ENCODE data around the gene GABRG3.
"Not testable (repeated sequence)": the region's sequence is repeated elsewhere in the genome, so short reads cannot be mapped to it uniquely, and the experiment has no call there.

The GABRG3 gene

GRCh38 chr15:26996250-26996649 is 25.3 kb downstream of the GABRG3 start:
- no peak for DNase-seq (ENCODE audit: low read depth in 2 of 2)

- DNase-seq (ENCODE audit: low read depth in 2 of 2), result not testable (repeated sequence)
Measured at GRCh38 chr15:27003003-27003402, 32.0 kb downstream of the GABRG3 start.

GRCh38 chr15:27004226-27004625 is 33.2 kb downstream of the GABRG3 start:
- not testable (repeated sequence) for DNase-seq (ENCODE audit: low read depth in 2 of 2)

GRCh38 chr15:27017168-27017809 is 46.3 kb downstream of the GABRG3 start:
- DNase-seq (ENCODE audit: low read depth in 2 of 2), result peak; percentile 60 to 63

- DNase-seq (ENCODE audit: low read depth in 2 of 2), result no peak
Measured at GRCh38 chr15:27019687-27020086, 48.7 kb downstream of the GABRG3 start.

GRCh38 chr15:27025481-27025966 is 54.5 kb downstream of the GABRG3 start:
- no peak for DNase-seq (ENCODE audit: low read depth in 2 of 2)

- DNase-seq (ENCODE audit: low read depth in 2 of 2), result no peak
Measured at GRCh38 chr15:27027229-27027628, 56.2 kb downstream of the GABRG3 start.

GRCh38 chr15:27028858-27029477 is 58.0 kb downstream of the GABRG3 start:
- DNase-seq (ENCODE audit: low read depth in 2 of 2), result peak; percentile 8

GRCh38 chr15:27036210-27036609 is 65.2 kb downstream of the GABRG3 start:
- DNase-seq (ENCODE audit: low read depth in 2 of 2), result no peak

- no peak for DNase-seq (ENCODE audit: low read depth in 2 of 2)
Measured at GRCh38 chr15:27037501-27037900, 66.5 kb downstream of the GABRG3 start.

GRCh38 chr15:27039152-27039551 is 68.2 kb downstream of the GABRG3 start:
- DNase-seq (ENCODE audit: low read depth in 2 of 2), result no peak

- no peak for DNase-seq (ENCODE audit: low read depth in 2 of 2)
Measured at GRCh38 chr15:27042230-27042629, 71.2 kb downstream of the GABRG3 start.

GRCh38 chr15:27042646-27043045 is 71.7 kb downstream of the GABRG3 start:
- no peak for DNase-seq (ENCODE audit: low read depth in 2 of 2)

- no peak for DNase-seq (ENCODE audit: low read depth in 2 of 2)
Measured at GRCh38 chr15:27043770-27044169, 72.8 kb downstream of the GABRG3 start.

- DNase-seq (ENCODE audit: low read depth in 2 of 2), result no peak
Measured at GRCh38 chr15:27045796-27046195, 74.8 kb downstream of the GABRG3 start.

GRCh38 chr15:27046880-27047279 is 75.9 kb downstream of the GABRG3 start:
- peak in 1 of 2 experiments; percentile 26 for DNase-seq (ENCODE audit: low read depth in 2 of 2)

- DNase-seq (ENCODE audit: low read depth in 2 of 2), result no peak
Measured at GRCh38 chr15:27050163-27050562, 79.2 kb downstream of the GABRG3 start.

- no peak for DNase-seq (ENCODE audit: low read depth in 2 of 2)
Measured at GRCh38 chr15:27054426-27054825, 83.4 kb downstream of the GABRG3 start.

GRCh38 chr15:27057904-27058645 is 87.1 kb downstream of the GABRG3 start:
- DNase-seq (ENCODE audit: low read depth in 2 of 2), result peak; percentile 38 to 40

- DNase-seq (ENCODE audit: low read depth in 2 of 2), result no peak
Measured at GRCh38 chr15:27058939-27059338, 88.0 kb downstream of the GABRG3 start.

GRCh38 chr15:27059610-27060202 is 88.7 kb downstream of the GABRG3 start:
- peak; percentile 16 to 21 for DNase-seq (ENCODE audit: low read depth in 2 of 2)

- DNase-seq (ENCODE audit: low read depth in 2 of 2), result no peak
Measured at GRCh38 chr15:27061739-27062138, 90.8 kb downstream of the GABRG3 start.

Data from fibroblast of skin of left quadriceps (primary cell).